GM19324 (cell line): ENCODE results near the gene TTPAL.

ENCODE experiments used
- ATAC-seq: cut with Tn5 transposase; IDR thresholded peaks from one replicate; pipeline ENCODE4 v1.9.1; 2021; ENCODE audit warnings: mild to moderate bottlenecking, moderate library complexity; ENCODE audit not compliant: unreplicated experiment, low FRiP score

TTPAL gene

GRCh38 chr20:44439318-44439717, 36.4 kb upstream of the TTPAL start:
- no peak for ATAC-seq

- ATAC-seq = no peak
Observed at GRCh38 chr20:44442298-44443070, 33.2 kb upstream of the TTPAL start.

- no peak for ATAC-seq
Observed at GRCh38 chr20:44445742-44446710, 29.6 kb upstream of the TTPAL start.

GRCh38 chr20:44447827-44448419, 27.8 kb upstream of the TTPAL start:
- no peak for ATAC-seq

- ATAC-seq = no peak
Observed at GRCh38 chr20:44448753-44449546, 26.7 kb upstream of the TTPAL start.

GRCh38 chr20:44449864-44450263, 25.8 kb upstream of the TTPAL start:
- no peak for ATAC-seq

DNA sequence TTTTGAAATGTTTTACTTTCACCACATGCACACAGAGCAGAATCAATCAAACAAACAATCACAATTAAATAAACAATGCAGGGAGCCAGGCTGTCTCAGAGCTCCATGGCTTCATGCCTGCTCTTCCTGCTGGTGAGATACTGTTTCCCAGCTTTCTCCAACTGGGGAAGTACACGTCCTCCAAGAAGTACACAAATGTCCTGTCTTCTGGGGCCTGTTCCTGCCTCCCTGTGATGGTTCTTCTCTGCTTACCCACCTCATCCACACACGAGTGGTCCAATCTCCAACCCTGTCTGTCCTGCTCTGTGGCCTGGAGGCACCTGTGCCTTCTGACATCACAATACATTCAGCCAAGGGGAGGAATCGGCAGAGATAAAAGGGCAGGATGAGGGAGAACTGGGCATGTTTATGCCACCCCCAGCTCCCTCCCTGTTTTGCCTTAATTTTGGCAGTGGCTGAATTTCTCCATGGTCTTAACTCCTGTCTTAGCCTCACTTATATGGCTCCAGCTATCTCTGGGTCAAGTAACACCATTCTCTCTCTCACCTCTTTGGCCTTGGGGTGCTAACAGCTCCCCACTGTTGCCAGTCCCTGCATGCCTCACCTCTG, 25.3 kb upstream of the TTPAL start:
- no peak for ATAC-seq

DNA sequence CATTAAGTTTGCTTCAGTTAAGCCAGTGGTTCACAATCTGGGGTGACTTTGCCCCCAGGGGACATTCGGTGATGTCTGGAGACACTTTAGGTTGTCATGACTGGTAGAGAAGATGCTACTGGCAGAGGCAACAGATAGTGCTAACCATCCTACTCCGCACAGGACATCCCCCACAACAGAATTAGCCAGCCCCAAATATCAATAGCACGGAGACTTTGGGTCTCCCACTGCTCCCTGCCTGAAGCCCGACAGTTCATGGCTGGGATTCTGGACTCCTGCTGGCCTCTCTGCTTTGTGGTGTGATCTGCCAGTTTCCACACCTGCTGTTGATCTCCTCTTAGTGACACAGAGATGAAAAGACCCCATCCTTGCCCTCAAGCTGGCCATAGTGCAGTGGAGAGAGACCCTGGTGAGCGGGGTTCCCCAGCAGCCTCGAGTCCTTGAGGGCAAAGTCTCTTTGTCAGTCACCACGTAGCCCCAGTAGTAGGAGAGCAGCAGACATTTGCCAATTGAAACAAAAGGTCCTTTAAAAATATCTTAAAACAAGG, 24.7 kb upstream of the TTPAL start:
- ATAC-seq = no peak

DNA sequence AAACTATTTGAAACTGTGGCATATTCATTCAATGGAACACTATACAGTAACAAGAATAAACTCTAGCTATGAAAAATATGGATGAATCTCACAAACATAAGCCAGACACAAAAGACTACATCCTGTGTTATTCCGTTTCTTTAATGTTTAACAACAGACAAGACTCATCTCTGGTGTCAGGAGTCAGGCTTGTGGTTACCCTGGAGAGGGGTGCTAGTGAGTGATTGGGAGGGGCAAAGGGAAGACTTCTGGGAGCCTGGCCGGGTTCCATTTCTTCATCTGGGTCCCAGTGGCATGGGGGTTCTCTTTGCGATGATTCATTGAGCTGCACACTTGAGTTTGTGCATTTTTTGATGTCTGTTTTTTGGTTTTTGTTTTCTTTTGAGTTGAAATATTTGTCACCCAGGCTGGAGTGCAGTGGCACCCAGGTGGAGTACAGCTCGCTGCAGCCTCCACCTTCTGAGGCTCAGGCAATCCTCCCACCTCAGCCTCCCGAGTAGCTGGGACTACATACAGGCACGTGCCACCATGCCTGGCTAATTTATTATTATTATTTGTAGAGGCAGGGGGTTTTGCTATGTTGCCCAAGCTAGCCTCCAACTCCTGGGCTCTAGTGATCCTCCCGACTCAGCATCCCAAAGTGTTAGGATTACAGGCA, 21.2 kb upstream of the TTPAL start:
- ATAC-seq = no peak

DNA sequence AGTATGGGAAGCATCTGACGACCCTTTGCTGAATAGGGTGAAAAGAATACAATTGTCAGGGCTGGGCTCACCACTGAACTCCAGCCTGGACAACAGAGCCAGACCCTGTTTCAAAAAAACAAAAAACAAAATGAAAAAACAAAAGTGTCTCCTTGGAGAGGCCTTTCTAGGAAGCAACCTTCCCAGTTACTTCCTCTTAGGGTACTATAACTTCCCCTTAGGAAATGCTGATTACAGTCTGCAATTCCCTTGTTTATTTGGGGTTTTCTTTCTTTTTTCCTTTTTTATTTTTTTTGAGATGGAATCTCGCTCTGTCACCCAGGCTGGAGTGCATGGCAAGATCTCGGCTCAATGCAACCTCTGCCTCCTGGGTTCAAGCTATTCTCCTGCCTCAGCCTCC, 20.5 kb upstream of the TTPAL start:
- no peak for ATAC-seq

GRCh38 chr20:44456611-44457010, 19.1 kb upstream of the TTPAL start:
- no peak for ATAC-seq

- no peak for ATAC-seq
Observed at GRCh38 chr20:44457016-44457415, 18.7 kb upstream of the TTPAL start.

DNA sequence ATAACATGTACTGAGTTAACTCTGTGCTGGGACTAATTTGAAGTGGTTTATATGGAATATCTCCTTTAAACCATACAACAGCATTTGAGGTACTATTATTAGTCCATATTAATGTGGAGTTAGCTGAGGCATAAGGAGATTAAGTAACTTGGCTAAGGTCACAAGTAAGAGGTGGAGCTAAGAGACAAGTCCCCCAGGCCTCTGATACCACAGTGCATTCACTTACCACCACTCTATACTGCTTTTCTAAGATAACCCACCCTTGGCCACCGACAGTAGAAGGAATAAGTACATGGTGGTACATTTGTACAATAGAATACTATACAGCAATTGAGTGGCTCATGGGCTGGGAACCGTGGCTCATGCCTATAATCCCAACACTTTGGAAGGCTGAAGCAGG, 16.4 kb upstream of the TTPAL start:
- no peak for ATAC-seq

DNA sequence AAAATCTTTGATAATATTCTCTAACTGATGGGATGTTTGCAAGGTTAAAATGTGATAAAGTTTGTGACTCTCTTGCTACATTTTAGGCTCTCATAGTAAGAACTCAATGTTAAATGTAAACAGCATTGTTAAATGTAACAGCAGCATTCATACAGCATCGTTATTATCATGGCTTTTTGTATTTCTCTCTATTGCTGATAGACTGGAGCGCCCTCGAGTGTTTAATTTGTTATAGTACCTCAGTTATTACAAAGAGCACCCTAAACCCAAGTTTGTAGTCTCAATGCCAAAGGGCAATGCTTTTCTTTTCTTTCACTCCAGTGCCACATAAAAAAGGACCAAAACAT, 14.9 kb upstream of the TTPAL start:
- ATAC-seq = no peak

DNA sequence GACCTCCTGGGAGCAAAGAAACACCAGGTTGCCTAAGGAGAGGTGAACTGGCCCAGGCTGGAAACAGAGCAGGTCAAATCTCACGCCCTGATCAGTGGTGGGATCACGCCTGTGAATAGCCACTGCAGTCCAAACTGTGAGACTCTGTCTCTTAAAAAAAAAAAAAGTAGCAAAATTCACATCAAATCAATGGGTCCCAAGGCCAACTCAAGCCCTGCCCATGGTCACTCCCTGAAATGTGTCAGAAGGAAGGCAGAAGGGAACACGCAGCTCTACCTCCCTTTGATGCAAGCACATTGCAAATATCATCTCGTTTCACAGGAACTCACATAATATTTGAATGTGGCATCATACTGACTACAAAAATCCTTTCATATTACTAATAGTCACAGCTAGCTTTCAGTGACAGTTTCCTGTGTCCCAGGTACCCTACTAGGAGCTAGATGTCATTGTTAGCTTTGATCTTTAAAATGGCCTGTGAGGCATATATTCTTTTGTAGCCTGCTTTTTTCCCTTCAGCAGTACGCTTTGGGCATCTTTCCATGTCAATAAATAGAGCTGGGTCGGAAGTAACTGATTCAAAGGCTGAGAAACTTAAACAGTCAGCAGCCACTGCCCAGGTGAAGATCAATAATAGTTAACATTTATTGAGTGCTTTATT, 14.4 kb upstream of the TTPAL start:
- no peak for ATAC-seq

GRCh38 chr20:44461803-44462174, 13.9 kb upstream of the TTPAL start:
- ATAC-seq = no peak

- no peak for ATAC-seq
Observed at GRCh38 chr20:44463466-44463865, 12.2 kb upstream of the TTPAL start.

- no peak for ATAC-seq
Observed at GRCh38 chr20:44464514-44464913, 11.2 kb upstream of the TTPAL start.

GRCh38 chr20:44465001-44465560, 10.6 kb upstream of the TTPAL start:
- no peak for ATAC-seq
